Measurements from ENCODE around the gene NGF.

The NGF gene

GRCh38 chr1:115322631-115323030 lies 15.4 kb downstream of the NGF start:
- TF ChIP-seq REST (IDR thresholded peaks at IDR 0.05; ENCODE audit: insufficient read depth in 1 of 2, low read depth in 2 of 2, low read length in 2 of 2) (no peak), POLR2AphosphoS5 (IDR thresholded peaks at IDR 0.05; ENCODE audit: low read depth, low read length) (no peak), FOXP2 (optimal IDR thresholded peaks at IDR 0.05; ENCODE audit: borderline replicate concordance, extremely low read depth, extremely low read length, insufficient read depth) (no peak), TAF1 (IDR thresholded peaks at IDR 0.05; ENCODE audit: borderline replicate concordance, insufficient read depth, low read length) (no peak), SIN3A (IDR thresholded peaks at IDR 0.05; ENCODE audit: borderline replicate concordance, insufficient read depth, low read length) (no peak)

- no peak for TF ChIP-seq REST (IDR thresholded peaks at IDR 0.05; ENCODE audit: insufficient read depth in 1 of 2, low read depth in 2 of 2, low read length in 2 of 2)
- TF ChIP-seq SIN3A (IDR thresholded peaks at IDR 0.05; ENCODE audit: borderline replicate concordance, insufficient read depth, low read length): no peak
- no peak for TF ChIP-seq FOXP2 (optimal IDR thresholded peaks at IDR 0.05; ENCODE audit: borderline replicate concordance, extremely low read depth, extremely low read length, insufficient read depth)
- no peak for TF ChIP-seq POLR2AphosphoS5 (IDR thresholded peaks at IDR 0.05; ENCODE audit: low read depth, low read length)
- TF ChIP-seq TAF1 (IDR thresholded peaks at IDR 0.05; ENCODE audit: borderline replicate concordance, insufficient read depth, low read length): no peak
These were observed 17.7 kb downstream of the NGF start for GRCh38 chr1:115320377-115320776.

- TF ChIP-seq REST (IDR thresholded peaks at IDR 0.05; ENCODE audit: insufficient read depth in 1 of 2, low read depth in 2 of 2, low read length in 2 of 2) (no peak), FOXP2 (optimal IDR thresholded peaks at IDR 0.05; ENCODE audit: borderline replicate concordance, extremely low read depth, extremely low read length, insufficient read depth) (no peak), POLR2AphosphoS5 (IDR thresholded peaks at IDR 0.05; ENCODE audit: low read depth, low read length) (no peak), SIN3A (IDR thresholded peaks at IDR 0.05; ENCODE audit: borderline replicate concordance, insufficient read depth, low read length) (no peak), TAF1 (IDR thresholded peaks at IDR 0.05; ENCODE audit: borderline replicate concordance, insufficient read depth, low read length) (no peak)
These were observed 18.3 kb downstream of the NGF start for GRCh38 chr1:115319706-115320105.

- no peak for TF ChIP-seq SIN3A (IDR thresholded peaks at IDR 0.05; ENCODE audit: borderline replicate concordance, insufficient read depth, low read length)
- no peak for TF ChIP-seq FOXP2 (optimal IDR thresholded peaks at IDR 0.05; ENCODE audit: borderline replicate concordance, extremely low read depth, extremely low read length, insufficient read depth)
- TF ChIP-seq POLR2AphosphoS5 (IDR thresholded peaks at IDR 0.05; ENCODE audit: low read depth, low read length): no peak
- TF ChIP-seq REST (IDR thresholded peaks at IDR 0.05; ENCODE audit: insufficient read depth in 1 of 2, low read depth in 2 of 2, low read length in 2 of 2): no peak
- TF ChIP-seq TAF1 (IDR thresholded peaks at IDR 0.05; ENCODE audit: borderline replicate concordance, insufficient read depth, low read length): no peak
These were observed 20.7 kb downstream of the NGF start for GRCh38 chr1:115317101-115318012.

Measured in PFSK-1 (cell line).